SHP77 (cell line): ENCODE results near the gene ADAT2.

Experiments used
- DNase-seq, 2 experiments: peaks; one replicate each; lab custom pipeline; 2025; lab: John Stamatoyannopoulos, UW

The ADAT2 gene

DNA sequence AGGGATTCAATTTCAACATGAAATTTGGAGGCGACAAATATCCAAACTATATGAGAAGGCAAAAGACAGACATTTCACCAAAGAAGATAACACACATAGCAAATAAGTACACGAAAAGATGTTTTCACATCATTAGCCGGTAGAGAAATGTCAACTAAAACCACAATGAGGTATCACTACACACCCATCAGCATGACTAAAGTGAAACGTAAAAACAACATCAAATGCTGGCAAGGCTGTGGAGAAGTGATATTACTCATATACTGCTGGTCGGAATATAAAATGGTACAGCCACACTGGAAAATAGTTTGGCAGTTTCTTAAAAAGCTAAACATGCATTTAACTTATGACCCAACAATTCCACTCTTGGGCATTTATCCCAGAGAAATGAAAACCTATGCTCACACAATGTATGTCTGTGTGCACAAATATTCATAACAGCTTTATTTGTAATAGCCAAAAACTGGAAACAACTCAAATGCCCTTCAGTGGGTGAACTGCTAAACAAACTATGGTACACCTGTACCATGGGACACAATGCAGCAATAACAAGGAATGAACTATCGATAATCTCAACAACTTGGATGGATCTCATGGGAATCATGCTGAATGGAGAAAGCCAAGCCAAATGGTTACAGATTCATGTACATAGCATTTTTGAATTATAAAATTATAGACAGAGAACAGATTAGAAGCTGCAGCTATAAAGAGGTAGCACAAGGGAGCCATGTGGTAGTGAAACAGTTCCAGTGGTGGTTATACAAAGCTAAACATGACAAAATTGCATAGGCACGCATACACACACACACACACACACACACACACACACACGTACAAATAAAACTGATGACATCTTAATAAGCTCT is 8.6 kb downstream of the ADAT2 start:
- DNase-seq = no peak

DNA sequence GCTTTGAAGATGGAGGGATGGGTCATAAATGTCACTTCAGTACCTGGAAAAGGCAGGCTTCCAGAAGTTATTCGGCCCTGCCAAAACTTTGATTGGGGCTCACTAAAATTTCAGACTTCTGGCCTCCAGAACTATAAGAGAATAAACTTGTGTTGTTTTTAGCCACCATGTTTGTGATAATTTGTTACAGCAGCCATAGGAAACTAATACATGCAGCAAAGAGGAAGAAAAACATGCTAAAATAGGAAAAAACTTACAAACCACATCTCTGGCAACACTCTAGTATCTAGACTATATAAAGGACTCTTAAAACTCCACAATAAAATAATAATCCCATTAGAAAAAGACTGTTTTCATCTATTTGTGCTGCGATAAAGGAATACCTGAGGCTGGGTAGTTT is 9.5 kb downstream of the ADAT2 start:
- DNase-seq = no peak

DNA sequence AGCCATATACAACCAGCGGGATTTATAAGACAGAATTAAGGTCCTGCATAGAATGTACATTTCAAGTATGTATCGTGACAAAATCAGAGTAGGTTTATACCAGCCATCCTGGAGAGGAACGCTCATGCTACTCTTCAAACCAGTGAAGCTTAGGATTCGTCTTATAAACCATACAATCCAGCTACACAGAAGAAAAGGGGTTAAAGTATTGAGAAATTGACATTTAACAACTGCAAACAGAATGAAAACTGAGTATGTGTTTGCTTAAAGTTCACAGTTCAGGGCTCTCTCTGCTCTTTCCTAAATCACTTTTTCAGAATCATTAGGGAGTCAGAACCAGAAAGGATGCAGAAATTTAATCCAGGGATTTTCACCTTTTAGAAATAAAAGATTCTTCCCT is 17.9 kb downstream of the ADAT2 start:
- no peak for DNase-seq

DNA sequence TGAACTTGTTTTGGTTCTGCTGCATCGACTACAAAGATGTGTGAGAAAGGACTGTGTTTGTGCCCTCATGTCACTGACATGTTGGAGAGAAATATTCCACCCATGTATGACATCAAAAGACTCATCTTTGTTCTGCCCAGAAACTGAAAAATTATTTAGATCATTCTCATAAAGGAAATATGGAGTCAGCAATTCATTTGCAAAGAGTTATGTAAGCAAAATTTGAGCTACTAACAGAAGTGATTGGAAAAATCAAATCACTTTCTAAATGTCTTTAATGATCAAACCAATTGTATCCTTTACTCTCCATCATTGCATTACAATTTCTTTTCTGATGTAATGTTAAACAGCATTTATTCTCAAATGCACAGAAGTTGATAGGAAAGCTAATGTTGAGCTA is 19.3 kb downstream of the ADAT2 start:
- DNase-seq = no peak

DNA sequence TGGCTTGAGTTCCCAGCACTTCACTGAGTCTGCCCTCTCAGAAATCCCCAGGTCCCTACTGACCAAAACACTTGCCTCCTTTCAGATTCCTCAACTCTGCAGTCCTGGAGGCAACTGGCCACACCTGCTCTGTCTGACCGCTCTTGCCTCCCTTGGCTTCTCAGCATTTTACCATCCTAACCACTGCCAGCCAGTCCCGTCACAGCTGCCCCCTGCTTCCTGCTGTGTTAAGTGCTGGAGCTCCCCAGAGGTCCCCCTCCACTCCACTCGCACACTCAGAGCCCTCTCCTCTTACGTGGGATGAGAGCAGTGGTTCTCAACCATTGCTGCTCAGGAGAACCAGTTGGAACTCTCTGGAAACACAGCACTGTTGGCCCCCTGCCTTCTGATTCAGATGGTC is 20.5 kb downstream of the ADAT2 start:
- DNase-seq = no peak

DNA sequence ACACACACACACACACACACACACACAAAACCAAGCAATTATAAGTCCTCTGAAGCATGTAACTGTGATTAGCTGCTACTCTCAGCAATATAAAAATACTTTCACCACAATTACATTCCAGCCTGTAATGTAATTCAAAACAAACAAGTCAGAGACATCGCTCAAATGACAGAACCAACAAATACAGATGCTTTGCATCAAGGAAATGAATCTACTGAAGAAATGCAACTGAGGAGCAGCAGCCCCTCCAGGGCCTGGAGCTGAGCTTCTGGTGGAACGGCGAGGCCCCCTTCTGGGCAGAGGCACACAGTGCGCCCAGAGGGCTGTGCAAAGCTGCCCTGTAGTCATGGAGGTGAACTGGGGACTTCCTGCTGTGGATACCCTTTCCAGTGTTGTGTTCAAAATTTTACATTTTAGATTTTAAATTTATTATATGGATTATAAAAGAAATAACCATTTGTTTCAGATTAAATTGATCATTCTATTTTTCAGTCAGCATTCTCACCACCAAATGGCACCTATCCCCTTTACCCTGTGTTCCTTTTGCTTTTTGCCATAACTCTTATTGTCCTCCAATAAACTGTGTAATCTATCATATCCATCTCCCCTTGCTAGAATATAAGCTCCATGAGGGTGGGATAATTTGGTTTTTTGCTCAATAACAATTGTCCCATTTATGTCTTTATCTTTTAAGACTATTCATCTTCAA is 23.2 kb downstream of the ADAT2 start:
- peak; percentile 47 to 63 for DNase-seq

DNA sequence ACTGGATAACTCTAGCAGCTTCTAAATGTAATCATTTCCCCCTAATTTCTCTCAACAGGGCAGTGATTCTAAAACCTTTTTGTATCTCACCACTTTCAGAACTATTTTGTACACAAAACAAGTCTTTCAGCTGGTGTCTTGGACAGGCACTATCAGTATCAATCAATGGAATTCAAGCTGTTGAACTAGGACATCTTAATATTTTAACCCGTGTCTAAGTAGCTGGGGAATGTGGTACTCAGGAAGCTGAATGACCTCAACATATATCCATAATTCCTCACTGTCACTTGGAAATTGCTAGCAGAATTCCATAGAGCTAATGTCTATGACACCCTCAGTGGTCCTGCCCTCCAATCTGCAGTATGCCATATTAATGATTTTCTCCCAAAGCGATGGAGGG is 24.5 kb downstream of the ADAT2 start:
- no peak for DNase-seq

DNA sequence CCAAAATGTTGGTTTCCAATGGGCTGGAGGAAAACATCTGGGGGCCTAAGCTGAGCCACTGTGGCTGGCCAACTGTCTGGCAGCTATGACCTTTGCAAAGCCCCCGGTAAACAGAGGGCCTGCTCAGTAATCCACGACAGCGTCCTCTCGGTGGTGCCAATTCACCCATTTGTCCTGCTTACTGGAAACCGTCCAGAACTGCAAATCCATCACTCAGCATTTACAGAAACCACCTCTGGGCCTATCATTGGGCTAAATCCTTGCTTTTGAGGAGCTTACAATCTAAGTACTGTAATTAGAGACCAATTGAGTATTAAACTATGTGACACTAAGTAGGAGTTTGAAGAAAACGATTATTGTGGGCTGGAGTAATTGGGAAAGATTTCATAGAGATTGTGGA is 31.0 kb downstream of the ADAT2 start:
- no peak for DNase-seq

DNA sequence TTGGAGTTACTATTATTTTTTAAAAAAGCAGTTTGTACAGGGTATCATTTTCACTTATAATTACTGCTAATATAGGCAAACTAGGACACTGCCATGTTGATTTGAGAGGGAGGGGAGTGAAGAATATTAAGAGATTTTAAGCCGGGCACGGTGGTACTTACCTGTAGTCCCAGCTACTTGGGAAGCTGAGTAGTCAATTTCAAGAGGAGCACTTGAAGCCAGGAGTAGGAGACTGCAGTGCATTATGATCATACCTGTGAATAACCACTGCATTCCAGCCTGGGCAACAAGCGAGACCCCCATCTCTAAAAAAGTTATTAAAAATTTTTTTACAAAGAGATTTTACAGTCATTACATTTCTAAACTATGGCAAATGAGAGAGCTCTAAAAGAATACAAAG is 35.7 kb downstream of the ADAT2 start:
- DNase-seq = no peak

DNA sequence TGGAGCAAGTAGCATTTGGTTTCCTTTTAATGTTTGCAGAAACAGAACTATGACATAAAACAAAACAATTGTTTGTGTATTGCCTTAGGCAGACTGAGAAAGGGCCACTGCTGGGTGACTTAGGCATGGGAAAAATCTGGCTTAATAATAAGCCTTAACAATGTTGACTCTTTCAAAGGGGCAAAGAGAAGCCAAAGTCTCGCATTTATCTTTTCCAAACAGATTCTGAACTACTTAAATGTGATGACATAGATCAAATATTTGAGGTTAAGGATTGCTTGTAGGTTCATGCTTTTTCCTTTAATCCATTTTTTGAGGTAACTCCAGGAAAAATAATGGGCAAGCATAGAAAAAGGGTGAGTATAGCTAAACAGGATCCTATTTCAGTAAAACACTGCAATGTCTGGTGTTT is 39.6 kb downstream of the ADAT2 start:
- DNase-seq = no peak

DNA sequence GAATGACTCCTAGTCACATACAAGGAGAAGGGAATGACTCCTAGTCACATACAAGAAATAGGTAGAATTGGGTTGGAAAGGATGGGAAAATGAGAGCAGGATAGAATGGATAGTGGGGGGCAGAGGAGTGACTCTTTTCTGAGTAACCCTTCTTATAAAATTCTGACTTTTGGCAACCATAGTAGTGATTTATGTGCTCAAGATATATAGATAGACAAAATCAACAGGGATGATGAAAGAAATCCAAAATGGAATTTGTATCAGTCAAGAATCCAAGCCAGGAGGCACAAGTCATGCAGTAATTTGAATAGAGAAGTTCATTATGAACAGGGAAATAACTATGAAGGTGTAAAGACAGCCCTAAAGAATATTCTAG is 41.7 kb downstream of the ADAT2 start:
- no peak for DNase-seq

DNA sequence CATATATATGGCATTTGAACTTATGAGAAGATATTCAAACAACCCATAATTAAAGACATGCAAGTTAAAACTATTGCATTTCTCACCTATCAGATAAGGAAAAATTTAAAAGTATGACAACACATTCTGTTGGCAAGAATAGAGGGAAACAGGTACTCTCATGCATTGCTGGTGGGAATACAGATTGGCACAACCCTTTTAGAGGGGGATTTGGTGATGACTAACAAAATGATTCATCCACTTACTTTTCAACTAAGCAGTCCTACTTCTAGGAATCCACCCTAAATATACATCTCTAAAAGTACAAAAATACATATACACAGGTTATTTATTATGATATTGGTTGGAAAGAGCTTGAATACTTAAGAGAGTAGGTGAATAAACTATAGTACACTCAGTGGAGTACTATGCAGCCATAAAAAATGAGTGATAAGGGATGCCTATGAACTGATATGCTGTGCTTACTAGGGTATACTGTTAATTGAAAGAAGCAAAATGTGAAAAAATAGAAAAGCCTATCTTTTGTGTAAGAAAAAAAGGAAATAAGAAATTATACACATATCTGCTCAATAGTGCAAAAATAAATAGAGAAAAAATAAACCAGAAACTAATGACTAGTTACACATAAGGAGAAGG is 42.2 kb downstream of the ADAT2 start:
- DNase-seq = no peak

DNA sequence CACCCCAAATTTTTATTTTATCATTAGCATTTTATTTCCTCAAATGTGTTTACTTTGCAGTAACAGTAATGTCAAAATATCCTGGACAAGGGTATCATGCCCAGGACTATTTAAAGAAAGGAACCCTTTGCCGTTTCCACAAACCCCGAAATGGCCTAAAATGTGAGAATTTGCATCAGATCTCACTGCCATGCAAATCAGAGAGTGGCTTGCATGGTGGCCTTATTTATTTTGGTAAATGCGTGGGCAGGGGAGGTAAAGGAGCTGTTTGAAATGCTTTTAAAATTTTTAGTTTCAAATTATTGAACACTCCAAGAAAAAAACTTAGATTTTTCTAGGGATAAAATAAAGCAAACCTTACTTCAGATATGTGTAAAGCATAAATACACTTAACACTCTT is 43.8 kb downstream of the ADAT2 start:
- DNase-seq = no peak

DNA sequence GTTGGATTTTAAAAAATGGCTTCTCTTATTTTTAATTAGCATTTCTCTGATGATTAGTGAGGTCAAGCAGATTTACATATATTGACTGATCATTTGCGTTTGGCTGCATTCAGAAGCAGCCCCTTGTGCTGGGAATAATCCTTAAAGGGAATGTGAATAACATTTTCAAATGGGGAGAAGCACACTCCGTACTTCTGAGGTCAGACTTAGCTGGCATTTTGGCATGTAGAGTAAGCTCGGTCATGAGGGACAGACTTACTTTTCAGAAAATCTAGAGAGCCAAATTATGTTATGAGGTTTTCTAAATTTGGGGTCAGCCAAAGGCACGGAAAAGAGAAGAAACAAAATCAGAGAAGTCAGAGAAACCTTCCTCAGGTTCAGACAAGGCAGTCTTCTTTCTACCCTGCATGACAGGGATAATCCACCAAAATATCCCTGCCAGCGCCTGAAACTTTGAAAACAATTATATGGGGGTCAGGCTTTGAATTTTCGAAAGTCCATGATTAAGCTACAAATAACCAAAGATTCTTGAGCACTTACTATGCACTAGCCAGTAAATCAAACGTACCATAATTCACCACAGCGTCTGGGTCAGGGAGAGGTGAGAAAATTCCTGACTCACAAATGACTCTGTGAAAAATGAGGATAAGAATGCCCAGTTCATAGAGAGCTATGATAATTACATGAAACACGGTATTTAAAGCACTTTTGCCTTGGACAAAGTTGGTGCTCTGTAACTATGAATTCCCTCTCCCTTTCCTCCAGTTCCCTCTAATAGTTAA is 44.9 kb downstream of the ADAT2 start:
- DNase-seq = no peak

DNA sequence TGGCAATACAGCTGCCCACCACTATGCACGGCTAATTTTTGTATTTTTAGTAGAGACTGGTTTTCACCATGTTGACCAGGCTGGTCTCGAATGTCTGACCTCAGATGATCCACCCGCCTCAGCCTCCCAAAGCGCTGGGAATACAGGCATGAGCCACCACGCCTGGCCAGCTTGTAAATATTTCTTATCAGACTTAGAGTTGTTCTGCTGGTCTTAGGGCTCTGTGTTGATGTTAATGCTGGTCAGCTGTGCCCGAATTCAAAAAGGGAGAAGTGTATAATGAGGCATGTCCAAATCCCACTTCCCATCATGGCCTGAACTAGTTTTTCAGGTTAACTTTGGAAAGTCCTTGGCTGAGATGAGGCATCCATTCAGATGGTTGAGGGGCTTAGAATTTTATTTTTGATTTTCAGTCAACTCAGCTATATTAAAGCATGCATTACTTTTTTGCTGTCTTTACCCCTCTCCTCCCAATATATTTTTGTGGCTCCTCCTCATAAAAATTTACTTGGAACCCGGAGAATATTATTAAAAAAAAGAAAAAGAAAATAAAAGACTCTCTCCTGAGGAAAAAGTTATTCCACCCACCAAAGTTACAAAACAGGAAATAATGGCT is 47.7 kb downstream of the ADAT2 start:
- no peak for DNase-seq

DNA sequence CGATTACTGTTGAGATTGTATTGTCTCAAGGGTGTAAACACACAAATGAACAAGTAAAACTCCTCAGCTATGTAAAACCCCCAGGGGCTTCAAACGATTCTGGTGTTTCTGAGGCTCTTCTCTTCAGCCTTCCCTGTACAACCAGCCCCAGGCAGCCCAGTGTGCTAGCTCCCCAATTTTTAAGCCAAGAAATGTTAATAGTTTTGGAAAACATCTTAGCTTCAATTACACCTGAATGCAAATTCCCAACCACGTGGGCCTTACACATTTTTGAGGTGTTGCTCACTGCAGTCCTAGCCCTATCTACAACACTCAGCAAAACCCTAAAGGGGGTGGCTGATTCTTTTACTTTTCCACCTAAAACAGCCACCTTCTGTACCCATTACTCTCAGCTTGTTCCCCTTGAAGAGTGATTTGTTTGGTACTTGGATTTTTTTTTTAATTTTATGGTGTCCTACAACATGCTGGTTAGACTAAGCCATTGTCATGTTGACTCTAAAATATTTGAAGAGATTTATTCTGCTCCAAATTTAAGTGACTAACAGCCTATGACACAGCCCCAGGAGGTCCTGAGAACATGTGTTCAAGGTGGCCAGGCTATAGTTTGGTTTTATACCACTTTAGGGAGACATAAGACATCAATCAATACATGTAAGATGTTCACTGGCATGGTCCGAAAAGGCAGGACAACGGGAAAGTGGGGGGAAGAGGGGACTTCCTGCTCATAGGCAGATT is 48.7 kb downstream of the ADAT2 start:
- DNase-seq = no peak

DNA sequence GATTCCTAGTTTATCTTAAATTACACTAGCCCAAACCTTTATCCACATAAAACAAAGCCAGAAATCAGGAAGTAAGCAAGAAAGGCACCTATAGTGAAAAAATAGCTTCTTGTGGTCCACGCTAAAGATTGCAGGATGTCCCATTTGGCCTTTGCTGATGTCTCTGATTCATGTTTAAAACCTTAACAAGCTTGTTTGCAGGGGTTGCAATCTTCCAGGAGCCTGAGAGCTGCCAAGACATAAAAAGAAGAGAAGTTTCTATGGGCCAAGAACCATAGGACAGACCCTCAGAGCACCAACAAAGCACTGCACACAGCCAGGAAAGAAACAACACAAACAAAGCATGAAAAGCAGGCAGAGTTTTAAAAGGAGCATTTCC is 49.4 kb downstream of the ADAT2 start:
- DNase-seq = no peak

DNA sequence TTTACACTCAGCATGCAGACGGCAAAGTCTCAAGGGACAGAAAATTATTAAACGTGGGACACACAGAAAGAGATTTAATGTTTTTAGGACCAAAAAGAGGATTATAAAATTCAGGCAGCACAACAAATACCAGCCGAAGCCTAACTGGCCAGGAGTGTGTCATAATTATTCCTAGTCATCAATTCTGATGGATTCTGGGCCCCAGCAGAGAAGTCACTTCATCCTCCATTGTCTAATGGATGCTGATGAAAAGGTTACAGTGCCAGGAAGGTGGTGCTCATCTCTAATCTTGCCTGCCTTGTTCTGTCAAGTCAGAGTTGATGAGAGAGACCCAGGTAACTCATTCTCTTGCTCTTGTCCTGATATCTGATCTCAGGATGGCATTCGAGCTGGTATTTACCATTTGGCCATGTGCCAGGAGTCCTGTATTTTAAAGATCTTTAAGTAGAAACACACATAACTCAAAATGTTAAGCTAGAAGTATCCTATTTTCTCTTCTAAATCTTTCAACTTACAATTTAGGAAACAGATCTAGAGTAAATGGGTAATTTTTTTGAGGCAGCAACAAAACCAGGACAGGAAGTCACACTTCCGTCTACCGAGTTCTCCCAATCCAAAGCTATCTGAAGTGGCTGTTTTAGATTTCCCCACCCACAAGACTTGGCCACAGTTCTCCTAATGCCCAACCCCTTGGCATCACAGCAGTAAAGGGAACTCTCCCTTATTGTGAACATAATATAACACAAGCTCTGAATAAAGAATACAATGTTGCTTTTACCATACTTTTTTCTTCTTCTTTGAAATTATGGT is 50.0 kb downstream of the ADAT2 start:
- DNase-seq = peak in 1 of 2 experiments; percentile 43

DNA sequence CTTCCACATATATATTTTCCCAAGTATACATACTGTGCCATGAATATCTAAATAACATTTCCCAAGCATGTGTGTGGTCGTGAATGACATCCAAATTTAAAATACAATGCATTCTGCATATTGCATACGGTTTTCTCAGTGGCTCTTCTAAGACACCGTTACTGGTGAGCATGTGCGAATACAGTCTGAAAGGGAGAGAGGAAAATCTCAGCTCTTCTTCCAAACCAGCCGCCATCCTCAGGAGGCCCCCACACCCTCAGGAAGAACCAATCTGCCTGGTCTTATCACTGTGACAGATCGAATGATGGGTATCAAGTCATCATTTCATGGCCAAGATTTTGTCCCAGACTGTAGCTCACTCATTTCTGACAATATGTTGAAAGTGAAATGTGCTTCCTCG is 50.7 kb downstream of the ADAT2 start:
- DNase-seq = no peak

DNA sequence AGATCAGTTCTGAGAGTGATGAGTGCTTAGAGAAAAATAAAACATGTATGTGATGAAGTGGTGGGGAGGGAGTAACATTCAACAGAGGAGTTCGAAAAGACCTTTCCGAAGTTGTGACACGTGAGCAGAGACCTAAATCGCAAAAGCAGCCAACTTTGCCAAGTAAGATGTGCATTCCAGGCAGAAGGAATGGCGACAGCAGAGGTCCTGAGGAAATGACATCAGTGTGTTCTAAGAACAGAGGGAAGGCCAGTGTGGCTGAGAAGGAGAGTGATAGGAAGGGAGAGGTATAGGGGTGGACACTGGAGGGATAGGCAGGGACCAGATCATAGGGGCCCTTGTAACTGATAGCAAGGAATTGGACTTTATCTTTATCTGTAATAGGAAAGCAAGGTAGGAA is 51.3 kb downstream of the ADAT2 start:
- no peak for DNase-seq
